ENCODE results near the gene CLHC1.

DNA sequence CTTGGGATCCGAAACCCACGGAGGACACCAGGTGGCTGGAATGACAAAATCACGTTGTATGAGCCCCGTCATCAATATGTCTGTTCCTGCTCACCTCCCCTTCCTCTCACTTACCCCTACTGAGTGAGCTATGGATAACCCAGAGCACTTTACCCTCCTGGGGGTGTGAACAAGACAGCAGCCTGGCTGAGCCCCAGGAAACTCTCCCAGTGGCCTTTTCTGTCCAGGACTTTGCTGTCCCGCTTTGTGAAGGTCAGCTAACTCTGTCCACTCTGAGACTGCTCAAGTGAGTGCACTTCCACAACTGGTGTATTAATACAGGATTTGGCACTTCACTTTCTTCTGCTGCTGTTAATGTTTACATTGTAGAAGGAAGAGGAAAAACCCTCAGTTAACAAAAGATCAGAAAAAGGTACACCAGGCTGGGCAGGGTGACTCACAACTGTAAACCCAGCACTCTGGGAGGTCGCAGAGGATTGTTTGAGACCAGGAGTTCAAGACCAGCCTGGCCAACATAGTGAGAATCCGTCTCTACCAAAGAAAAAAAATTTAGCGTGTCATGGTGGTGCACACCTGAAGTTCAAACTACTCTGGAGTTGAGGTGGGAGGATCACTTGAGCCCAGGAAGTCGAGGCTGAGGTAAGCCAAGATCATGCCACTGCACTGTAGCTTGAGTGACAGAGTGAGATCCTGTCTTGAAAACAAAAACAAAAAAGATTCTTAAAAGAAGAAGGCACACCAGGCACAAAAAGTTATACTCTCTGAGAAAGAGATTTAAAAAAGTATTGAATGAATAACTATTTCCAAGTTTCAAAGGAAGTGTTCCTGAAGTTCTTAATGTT is 90.3 kb downstream of the CLHC1 start:
- TF ChIP-seq ZNF274 (IDR thresholded peaks at IDR 0.05; ENCODE audit: low read depth, low read length): no peak
- TF ChIP-seq YY1 (IDR thresholded peaks at IDR 0.05; ENCODE audit: insufficient read depth, insufficient read length): no peak

Data from NT2/D1 (cell line).